ENCODE results near the gene CFAP43.
"Not testable (repeated sequence)": the region's sequence is repeated elsewhere in the genome, so short reads cannot be mapped to it uniquely, and the experiment has no call there.

The CFAP43 gene

DNA sequence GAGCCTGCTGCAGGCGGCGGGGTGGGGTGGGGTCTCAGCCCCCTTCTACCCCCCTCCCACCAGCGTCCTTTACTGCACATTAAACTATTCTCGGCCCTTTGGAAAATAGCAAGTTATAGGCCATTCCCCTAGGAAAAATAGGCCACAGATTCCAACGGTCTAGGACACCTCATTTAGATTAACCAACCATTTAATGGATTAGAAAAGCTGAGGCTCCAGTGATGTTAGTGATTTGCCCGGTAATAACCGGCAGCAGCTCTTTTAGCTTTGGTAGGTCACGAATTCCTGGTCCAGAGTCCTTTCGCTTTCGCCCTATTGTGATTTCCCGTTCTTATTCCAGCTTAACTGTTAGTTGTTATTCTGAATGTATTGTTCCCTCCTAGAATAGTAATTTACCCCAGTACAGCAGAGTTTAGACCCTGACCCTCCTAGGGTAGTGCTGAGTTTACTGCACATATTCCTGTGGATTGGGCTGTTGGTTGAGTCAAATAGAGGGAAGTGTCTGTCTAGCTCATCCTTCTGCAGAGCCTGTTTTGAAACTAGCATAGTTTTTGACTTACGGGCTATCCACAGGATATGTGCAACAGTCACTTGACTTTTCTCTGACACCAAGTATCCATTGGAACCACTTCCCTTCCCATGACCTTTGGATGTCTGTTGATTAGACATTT is 23.3 kb upstream of the CFAP43 start:
- peak; percentile 57 for DNase-seq

DNA sequence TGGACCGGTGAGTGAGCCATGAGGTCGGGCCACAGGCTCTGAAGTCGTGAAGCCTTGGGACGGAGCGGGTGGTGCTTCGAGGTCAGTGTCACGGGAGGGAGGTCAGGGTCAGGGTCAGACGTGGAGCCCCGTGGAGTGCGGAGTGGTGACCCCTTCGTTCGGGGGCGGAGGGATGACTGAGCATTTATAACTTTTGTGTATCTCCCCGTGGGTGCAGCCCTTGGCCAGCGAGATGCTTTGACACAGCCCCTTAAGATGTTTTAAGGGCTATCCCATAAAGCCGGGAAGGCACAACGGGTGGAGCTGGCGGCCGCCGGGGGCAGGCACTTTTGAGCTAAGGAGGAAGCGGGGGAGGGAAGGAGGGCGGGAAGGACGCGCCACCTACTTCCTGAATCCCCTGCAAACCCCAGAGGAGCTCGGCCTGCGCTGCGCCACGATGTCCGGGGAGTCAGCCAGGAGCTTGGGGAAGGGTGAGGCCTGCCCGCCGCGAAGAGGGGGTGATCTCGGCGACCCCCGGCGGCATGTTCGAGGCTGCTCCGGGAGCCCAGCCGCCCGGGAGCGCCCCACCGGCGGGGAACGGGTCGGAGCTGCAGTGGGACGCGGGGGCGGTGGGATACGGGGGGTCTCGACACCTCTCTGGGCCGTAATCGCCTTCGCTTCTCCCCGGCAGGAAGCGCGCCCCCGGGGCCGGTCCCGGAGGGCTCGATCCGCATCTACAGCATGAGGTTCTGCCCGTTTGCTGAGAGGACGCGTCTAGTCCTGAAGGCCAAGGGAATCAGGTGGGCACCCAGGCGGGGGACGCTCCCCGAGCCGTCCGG is 22.5 kb upstream of the CFAP43 start, which contains the start of gene GSTO1:
GSTO1 (plus strand) TSS at position 400 of the 818 bp plus-strand sequence; CDS start at position 437, 37 bp downstream.
- DNase-seq, result peak; percentile 88

DNA sequence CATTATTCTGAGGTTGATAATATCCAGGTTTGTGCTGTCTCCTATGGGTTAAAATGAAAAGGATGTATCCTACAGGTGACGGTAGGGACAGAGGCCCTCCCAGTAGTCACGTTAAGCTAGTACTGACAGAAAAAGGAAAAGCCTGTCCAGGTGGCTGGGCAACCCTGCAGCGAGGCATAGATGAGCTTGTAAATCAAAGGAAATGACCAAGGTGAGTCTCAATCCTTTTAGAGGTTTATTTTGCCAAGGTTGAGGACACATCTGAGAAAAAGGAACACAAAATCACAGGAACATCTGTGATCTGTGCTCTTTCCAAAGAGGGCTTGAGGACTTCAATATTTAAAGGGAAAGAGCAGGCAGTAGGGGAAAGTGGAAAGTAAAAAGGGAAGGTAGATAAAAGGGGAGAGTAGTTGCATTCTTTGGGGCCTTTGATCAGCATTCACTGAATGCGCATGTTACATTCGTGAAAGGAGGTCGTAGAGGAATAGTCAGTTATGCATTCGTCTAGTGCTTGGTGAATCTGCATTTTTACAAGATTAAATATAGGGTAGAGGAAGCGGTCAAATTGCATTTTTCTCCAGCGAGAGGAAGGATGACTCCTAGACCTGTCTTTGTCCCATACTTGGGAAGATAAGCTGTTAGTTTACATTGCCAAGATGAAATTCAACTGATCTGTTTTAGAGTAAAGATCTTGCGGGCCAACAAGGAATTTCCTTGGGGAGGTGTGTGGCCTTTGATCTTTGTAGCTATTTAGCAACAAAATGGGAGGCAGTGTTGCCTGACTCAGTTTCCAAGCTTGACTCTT is 21.6 kb upstream of the CFAP43 start:
- DNase-seq, result no peak

DNA sequence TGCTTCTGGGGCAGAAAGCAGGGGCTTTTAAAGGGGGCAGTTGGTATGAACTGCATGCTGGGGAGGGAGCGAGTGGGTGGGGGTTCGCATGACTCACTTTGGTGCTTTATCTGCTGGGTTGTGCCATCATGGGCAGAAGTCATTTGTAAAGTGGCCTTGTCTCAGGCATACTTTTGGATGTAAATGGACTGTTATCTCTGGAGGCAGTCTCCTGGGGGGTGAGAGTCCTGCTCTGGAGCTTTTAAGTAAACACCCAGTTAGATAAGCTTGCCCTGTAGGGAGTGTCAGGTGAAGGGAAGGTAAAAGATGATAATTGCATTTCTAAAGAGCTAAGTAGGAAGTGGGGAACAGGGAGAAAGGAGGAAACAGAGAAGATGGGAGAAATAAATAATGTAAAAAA is 20.9 kb upstream of the CFAP43 start:
- peak; percentile 94 for DNase-seq

DNA sequence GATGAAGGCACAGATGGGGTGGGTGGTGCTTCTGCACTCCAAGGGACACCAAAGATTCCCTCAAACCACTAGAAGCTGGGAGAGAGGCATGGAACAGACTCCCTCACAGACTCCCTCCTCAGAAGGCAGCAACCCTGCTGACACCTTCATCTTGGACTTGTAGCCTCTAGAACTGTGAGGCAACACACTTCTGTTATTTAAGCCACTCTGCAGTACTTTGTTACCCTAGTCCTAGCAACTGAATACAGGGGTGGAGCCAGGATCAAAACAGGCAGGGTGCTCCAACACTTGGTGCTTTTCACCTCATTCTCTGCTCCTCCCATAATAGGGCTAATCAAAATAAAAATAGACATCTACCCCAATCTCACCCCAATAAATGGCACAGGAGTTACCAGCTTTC is 20.2 kb upstream of the CFAP43 start:
- DNase-seq, result peak; percentile 68

DNA sequence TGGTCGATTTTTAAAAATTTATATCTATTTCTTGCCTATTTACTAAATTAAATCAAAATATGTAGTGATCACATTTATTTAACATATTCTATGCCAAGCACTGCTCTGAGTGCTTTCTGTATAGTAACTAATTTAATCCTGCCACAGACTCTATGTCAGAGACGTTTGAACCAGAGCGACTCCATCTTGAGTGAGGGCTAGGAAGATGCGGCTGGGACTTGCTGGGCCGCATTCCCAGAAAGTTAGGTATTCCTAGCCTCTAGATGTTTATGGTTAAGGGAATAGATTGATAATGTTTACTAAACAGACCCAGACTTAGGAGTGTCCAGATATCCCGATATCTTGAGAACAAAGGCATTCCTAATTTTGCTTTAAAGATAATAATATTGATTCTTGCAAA is 19.3 kb upstream of the CFAP43 start:
- DNase-seq, result no peak

DNA sequence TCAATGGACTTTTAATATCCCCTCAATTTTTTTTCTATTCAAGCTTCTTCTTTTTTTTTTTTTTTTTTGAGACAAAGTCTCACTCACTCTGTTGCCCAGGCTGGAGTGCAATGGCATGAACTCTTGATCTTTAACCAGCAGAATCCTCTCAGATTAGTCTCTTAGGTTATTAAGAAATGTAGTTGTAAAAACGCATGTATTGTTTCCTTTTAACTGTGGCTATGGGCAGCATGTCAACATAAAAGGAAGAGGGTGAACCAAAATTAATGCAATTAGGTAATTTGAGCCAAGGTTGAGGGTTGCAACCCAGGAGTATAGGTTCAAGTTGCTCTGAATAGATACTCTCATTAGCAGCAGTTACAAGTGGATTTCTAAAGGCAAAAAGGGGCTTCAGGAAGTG is 18.2 kb upstream of the CFAP43 start:
- no peak for DNase-seq

DNA sequence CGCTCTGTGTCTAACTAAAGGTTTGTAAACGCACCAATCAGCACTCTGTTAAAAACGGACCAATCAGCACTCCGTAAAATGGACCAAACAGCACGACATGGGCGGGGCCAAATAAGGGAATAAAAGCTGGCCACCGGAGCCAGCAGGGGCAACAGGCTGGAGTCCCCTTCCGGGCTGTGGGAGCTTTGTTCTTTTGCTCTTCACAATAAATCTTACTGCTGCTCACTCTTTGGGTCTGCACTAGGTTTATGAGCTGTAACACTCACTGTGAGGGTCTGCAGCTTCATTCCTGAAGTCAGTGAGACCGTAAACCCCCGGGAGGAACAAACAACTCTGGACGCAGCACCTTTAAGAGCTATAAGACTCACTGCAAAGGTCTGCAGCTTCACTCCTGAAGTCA is 16.8 kb upstream of the CFAP43 start:
- DNase-seq, result not testable (repeated sequence)

DNA sequence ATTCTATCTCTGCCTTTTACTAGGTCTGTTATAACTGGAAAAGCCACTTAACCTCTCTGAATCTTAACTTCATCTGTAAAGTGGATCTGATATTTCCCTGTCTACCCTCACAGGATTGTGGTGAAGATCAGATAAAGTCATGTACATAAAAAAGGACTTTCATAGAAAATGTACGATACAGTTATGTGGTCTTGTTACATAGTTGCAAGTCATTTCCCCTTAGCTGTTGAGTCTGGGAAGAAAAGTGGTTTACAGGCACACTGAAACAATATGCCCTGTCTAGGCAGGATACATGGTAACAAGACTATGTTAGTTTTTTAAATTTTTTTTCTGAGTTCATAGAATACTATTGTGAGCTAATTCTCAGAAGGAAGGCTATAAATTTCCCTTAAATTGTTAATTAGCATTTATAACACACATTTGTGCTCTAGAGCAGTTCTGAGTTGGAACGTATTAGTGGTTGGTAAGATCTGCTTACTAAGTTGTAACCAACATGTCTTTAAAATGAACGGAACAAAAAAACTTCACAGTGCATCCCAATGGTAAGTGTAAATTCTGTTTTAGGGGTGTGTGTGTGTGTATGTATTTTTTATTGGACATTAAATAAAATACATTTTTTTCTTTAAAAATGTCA is 15.5 kb upstream of the CFAP43 start:
- peak; percentile 77 for DNase-seq

DNA sequence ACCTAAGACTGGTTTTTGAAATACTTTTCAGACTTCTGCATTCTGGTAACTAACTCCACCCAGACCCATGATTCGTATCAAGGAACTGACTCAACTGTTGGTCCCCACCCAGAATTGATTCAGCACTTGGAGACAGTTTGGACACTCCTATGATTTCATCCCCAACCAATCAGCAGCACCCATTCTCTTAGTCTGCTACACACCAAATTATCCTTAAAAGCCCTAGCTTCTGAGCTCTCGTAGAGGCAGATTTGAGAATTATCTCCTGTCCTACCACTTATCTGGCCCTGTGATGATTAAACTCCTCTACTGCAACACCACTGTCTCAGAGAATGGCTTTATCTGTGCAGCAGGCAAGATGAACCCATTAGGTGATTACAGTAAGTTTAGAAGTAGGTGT is 14.8 kb upstream of the CFAP43 start:
- peak; percentile 100 for DNase-seq

DNA sequence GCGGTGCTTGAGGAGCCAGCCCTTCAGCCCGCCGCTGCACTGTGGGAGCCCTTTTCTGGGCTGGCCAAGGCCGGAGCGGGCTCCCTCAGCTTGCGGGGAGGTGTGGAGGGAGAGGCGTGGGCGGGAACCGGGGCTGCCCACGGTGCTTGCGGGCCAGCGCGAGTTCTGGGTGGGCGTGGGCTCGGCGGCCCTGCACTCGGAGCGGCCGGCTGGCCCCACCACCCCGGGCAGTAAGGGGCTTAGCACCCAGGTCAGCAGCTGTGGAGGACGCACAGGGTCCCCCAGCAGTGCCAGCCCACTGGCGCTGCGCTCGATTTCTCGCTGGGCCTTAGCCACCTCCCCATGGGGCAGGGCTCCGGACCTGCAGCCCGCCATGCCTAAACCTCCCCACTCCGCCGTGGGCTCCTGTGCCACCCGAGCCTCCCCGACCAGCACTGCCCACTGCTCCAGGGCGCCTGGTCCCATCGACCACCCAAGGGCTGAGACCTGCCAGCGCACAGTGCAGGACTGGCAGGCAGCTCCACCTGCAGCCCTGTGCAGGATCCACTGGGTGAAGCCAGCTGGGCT is 13.0 kb upstream of the CFAP43 start:
- DNase-seq, result no peak

DNA sequence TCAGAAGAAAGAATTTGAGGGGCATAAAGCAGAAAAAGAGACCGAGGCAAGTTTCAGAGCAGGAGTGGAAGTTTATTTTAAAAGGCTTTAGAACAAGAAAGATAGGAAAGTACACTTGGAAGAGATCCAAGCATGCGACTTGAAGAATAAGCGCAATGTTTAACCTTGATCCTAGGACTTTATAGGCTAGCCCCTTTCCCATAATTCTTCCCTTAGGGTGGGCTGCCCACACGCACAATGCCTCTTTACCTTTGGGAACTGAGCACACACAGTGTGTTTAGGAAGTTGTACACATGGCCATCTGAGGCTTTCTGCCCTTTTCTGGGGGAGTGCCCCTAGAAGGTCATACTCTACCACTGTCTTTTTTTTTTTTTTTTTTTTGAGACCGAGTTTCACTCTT is 11.3 kb upstream of the CFAP43 start:
- DNase-seq, result no peak

DNA sequence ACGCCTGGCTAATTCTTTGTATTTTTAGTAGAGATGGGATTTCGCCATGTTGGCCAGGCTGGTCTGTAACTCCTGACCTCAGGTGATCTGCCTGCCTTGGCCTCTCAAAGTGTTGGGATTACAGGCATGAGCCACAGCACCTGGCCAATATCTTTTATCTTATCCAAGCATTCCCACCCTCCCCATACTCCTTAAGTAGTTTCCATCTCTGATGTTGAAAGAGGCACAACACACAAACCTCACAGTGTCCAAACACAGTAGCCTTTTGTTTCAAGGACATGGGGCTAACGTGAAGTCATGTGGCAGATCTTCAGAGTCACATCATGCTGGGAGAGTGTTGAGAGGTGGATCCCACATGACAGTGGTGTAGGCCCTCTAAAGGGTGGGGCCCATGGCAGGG is 10.8 kb upstream of the CFAP43 start:
- not testable (repeated sequence) for DNase-seq

DNA sequence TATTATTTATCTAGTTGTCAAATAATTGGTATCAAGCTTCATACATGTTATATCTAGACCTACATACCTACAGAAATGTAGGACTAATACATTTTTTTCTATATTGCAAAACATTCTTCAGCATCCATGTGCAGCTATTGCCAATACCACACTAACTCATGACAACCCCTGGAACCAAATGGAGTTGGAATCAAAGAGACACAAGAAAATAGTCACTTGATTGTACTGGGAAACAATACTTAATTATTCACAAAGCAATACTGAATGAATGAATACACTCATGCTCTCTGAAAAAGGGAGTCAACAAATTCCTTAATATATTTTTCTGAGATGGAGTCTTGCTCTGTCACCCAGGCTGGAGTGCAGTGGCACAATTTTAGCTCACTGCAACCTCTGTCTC is 10.4 kb upstream of the CFAP43 start:
- DNase-seq, result no peak

DNA sequence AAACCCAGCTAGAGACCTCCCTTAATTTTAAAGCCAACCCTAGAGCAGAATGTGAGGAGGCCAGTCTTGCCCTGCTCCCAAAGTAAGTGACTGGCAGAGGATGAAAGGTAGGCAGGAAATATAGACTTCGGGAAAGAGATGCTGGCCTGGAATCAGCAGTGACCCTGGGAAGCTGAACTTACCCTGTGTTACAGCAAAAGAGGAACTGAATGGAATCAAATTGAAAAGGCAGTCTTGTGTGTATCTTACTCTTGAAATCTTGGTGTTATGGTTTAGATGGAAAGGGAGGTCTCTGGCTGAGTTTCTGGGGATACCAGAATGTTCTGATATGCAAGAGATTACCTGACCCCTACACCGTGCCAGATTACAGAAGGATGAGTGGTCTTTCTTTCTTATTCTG is 7.9 kb upstream of the CFAP43 start:
- DNase-seq, result no peak

DNA sequence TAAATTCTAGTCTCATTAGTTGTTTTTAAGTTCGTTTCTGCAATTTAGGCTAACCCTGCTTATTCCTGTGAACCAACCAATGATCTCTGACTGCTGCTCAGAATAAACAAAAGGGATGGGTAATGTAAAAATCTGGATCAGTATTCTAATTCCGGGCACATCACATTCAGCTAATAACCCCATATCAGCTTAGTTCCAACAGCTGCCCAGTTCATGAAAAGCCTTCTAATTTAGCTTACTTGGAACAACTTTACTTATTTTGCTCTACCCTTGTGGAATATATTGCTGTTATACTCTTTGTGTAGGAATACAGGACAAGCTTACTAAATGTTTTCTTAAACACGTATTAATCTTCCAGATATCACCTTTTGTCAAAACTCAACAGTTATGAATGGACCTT is 3.6 kb upstream of the CFAP43 start:
- no peak for DNase-seq

DNA sequence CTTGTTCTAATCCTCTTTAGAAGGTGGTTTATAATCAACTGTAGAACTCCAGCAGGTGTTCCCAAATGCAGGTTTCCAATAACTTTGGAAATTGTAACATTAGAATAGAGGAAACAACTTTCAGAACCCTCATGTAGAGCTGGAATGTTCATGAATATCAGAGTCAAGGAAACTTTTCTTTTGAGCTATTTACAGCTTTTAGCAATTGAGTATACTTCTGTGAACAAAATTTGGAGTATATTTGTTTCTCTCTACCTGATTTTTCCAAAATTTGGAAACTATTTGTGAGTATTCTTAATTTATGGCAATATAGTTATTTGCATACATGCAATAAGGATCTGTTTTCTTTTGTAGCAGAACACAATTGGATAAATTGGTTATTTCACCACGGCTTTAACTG is 2.8 kb upstream of the CFAP43 start:
- DNase-seq, result no peak

DNA sequence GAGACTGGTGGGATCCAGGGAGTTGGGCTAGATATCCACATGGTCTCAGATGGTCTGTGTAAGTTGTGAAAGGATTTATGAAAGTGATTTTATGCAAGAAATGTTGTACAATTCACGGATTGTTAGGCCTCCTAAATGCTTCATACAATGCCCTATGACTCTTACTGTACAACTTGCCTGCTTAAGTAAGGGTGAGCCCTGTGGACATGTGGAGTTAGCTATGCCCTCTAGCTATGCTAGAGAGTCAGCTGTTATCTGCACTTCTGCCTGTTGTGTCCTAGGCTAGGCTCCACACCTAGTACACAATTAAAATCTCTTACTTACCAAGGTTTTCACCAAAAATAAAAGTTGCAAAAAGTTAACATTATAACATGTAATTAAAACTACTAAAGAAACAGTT is 1.7 kb upstream of the CFAP43 start:
- DNase-seq, result peak; percentile 48

DNA sequence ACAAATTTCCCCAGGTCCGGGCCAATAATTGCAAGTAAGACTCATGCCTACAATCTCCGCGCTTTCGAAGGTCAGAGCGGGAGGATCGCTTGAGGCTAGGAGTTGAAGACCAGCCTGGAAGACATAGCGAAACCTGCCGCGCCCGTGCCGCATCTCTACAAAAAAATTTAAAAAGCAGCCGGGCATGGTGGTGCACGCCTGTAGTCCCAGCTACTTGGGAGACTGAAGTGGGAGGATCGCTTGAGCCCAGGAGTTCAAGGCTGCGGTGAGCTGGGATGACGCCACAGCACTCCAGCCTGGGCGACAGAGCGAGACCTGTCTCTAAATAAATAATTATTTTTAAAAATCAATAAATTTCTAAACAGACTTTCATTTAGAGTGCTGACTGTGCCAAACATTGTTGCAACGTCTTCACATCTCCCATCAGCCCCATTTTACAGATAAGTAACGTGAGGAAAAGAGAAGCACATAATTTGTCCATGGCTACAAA is 494 bp upstream of the CFAP43 start:
- DNase-seq, result no peak

DNA sequence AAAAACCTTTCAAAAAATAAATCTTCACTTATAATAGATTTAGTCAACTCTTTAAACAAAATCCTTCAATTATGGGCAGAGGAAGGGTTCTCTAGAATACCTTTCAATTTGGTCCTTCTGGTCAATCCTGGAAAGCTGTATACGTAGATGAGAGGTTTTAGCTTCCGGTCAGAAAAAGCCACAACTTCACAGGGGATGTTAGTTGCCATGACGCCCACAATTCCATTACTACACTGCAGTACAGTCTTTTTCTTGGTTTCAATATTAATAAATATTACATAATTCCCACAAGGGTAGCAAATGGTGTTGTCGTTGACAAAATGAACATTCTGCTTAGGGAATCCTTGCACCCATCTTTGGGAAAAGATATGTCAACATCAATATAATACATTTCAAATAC is 1.7 kb downstream of the CFAP43 start:
- DNase-seq, result no peak

DNA sequence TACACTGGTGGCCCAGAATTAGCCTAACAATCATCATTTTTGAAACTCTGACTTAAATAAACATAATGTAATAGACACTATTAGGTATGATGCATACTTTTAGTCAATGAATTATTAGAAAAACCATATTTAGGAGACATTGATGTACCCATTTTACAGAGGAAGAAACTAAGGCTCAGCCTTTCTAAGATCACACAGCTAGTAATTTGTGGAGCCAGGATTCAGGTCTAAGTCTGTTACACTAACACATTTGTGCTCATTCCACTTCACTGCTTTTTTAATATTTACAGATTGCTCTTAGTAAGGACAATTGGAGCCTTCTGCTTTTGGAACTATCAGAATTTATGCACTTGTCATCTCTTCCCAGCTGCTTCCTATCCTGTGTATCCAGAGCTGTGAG is 8.9 kb downstream of the CFAP43 start:
- DNase-seq, result no peak

DNA sequence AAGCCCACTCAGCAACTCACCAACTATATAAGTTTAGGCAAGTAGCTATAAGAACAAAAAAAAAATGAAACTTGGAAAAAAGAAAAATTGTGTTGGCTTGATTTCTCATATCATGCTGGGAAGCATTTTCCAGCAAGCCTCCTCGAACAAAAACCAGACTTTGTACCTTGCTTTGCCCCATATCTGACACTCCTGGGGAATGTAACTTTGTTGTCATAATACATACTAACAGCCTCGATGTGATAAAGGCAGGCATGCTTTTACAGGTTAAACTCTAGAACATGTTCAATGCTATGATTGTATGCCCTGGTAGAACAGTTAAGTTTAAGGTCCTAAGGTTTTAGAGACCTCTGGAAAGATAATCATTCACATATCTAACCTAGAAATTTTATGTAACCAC is 11.6 kb downstream of the CFAP43 start:
- DNase-seq, result no peak

DNA sequence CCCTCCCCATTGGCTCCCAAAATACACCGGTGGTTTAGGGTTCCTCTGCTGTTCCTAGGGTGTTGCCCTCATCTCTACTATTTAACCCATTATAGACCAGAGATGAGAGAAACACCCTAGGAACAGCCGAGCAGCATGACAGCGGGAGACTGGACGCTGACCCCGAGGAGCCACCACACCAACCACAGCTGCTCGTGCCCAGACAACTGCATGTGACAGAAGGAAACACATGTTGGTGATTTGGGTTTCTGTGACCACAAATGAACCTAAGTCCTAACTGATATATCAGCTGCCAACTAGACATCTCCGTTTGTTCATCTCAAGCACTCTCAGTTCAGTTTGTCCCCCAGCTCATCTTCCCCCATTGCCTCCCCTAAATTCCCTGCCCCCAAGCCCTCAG is 13.4 kb downstream of the CFAP43 start:
- DNase-seq, result no peak

Measured in hematopoietic multipotent progenitor cell treated with erythropoietin and hydrocortisone succinate and interleukin-3 and kit ligand, for 8 days (in vitro differentiated cells).